Mucosa of rectum (tissue), 2 donors: ENCODE results near the gene TIGD2.

Experiments used
- H3K27ac ChIP-seq, 2 donors: one replicate each; pipeline ENCODE4 v1.7.0; 2013; ENCODE audit warnings: inconsistent platforms in 2 of 2, low read depth in 2 of 2, low read length in 2 of 2
- H3K27me3 ChIP-seq, 2 donors: one replicate each; pipeline ENCODE4 v1.7.0; 2013; ENCODE audit warnings: low read length in 2 of 2; ENCODE audit not compliant: control insufficient read depth in 2 of 2, insufficient read depth in 2 of 2
- H3K36me3 ChIP-seq, 2 donors: one replicate each; pipeline ENCODE4 v1.7.0; 2013; ENCODE audit warnings: low read length in 2 of 2; ENCODE audit not compliant: control insufficient read depth in 2 of 2, insufficient read depth in 2 of 2
- H3K4me1 ChIP-seq, 2 donors: one replicate each; pipeline ENCODE4 v1.7.0; 2013; ENCODE audit warnings: low read length in 2 of 2, mild to moderate bottlenecking in 1 of 2; ENCODE audit not compliant: control insufficient read depth in 2 of 2, insufficient read depth in 2 of 2
- H3K4me3 ChIP-seq, 2 donors: one replicate each; pipeline ENCODE4 v1.7.0; 2013; ENCODE audit warnings: low read length in 2 of 2
- H3K9ac ChIP-seq, 2 donors: one replicate each; pipeline ENCODE4 v1.7.0; 2013; ENCODE audit warnings: low read length in 2 of 2, low read depth in 1 of 2, mild to moderate bottlenecking in 1 of 2
- H3K9me3 ChIP-seq, 2 donors: one replicate each; pipeline ENCODE4 v1.7.0; 2013; ENCODE audit warnings: low read length in 2 of 2; ENCODE audit not compliant: control insufficient read depth in 2 of 2
- donor health status: healthy.
- donor health status: Normal muscosa, but diverticular disease.

The TIGD2 gene

GRCh38 chr4:89114100-89114499 is 2.8 kb downstream of the TIGD2 start:
- H3K27me3 ChIP-seq, result peaks cover 0 to 3% of the 10 kb centered on the region in 2 donors
- H3K9me3 ChIP-seq, result no peaks in the 10 kb centered on the region
- H3K36me3 ChIP-seq, result peaks cover 0 to 4% of the 10 kb centered on the region in 2 donors
- H3K4me3 ChIP-seq, result no peak overlapping the region
- no peak overlapping the region for H3K9ac ChIP-seq
- H3K27ac ChIP-seq, result no peak overlapping the region
- H3K4me1 ChIP-seq, result peaks cover 15% of the 10 kb centered on the region in 2 donors

- H3K9ac ChIP-seq, result no peak overlapping the region
- H3K4me3 ChIP-seq, result no peak overlapping the region
- H3K27ac ChIP-seq, result no peak overlapping the region
- H3K4me1 ChIP-seq, result peaks cover 6 to 7% of the 10 kb centered on the region in 2 donors
- no peaks in the 10 kb centered on the region for H3K27me3 ChIP-seq
- H3K9me3 ChIP-seq, result no peaks in the 10 kb centered on the region
- H3K36me3 ChIP-seq, result peaks cover 0 to 4% of the 10 kb centered on the region in 2 donors
Measured at GRCh38 chr4:89117115-89117514, 5.8 kb downstream of the TIGD2 start.

GRCh38 chr4:89119166-89119565 is 7.8 kb downstream of the TIGD2 start:
- Histone ChIP-seq H3K9ac (no peak overlapping the region), H3K27me3 (no peaks in the 10 kb centered on the region), H3K4me3 (no peak overlapping the region)

GRCh38 chr4:89119836-89120235 is 8.5 kb downstream of the TIGD2 start:
- H3K4me3 ChIP-seq, result no peak overlapping the region
- H3K4me1 ChIP-seq, result peaks cover 0 to 6% of the 10 kb centered on the region in 2 donors
- no peaks in the 10 kb centered on the region for H3K9me3 ChIP-seq
- no peak overlapping the region for H3K27ac ChIP-seq
- peaks cover 0 to 4% of the 10 kb centered on the region in 2 donors for H3K36me3 ChIP-seq
- H3K9ac ChIP-seq, result no peak overlapping the region
- H3K27me3 ChIP-seq, result no peaks in the 10 kb centered on the region

More at GRCh38 chr4:89119166-89119565, 7.8 kb downstream of the TIGD2 start:
- Histone ChIP-seq H3K27ac (no peak overlapping the region), H3K9me3 (no peaks in the 10 kb centered on the region), H3K4me1 (peaks cover under 1 to 6% of the 10 kb centered on the region in 2 donors), H3K36me3 (peaks cover 0 to 4% of the 10 kb centered on the region in 2 donors)

GRCh38 chr4:89121387-89122068 is 10.2 kb downstream of the TIGD2 start:
- Histone ChIP-seq H3K27me3 (no peaks in the 10 kb centered on the region), H3K27ac (no peak overlapping the region), H3K4me3 (no peak overlapping the region), H3K36me3 (peaks cover 0 to 4% of the 10 kb centered on the region in 2 donors), H3K9ac (no peak overlapping the region), H3K9me3 (no peaks in the 10 kb centered on the region), H3K4me1 (peaks cover 0 to 6% of the 10 kb centered on the region in 2 donors)

- no peak overlapping the region for H3K27ac ChIP-seq
- H3K4me1 ChIP-seq, result peaks cover 0 to 6% of the 10 kb centered on the region in 2 donors
Measured at GRCh38 chr4:89123451-89123851, 12.1 kb downstream of the TIGD2 start.

GRCh38 chr4:89125901-89126782 is 14.8 kb downstream of the TIGD2 start:
- Histone ChIP-seq H3K27ac (no peak overlapping the region), H3K27me3 (no peaks in the 10 kb centered on the region), H3K4me1 (peaks cover 0 to 6% of the 10 kb centered on the region in 2 donors), H3K4me3 (no peak overlapping the region), H3K9ac (no peak overlapping the region), H3K36me3 (no peaks in the 10 kb centered on the region), H3K9me3 (no peaks in the 10 kb centered on the region)

More at GRCh38 chr4:89123451-89123851, 12.1 kb downstream of the TIGD2 start:
- Histone ChIP-seq H3K27me3 (no peaks in the 10 kb centered on the region), H3K36me3 (no peaks in the 10 kb centered on the region), H3K4me3 (no peak overlapping the region), H3K9me3 (no peaks in the 10 kb centered on the region), H3K9ac (no peak overlapping the region)

- Histone ChIP-seq H3K27me3 (no peaks in the 10 kb centered on the region), H3K27ac (no peak overlapping the region), H3K36me3 (no peaks in the 10 kb centered on the region), H3K9me3 (no peaks in the 10 kb centered on the region), H3K4me1 (no peaks in the 10 kb centered on the region), H3K4me3 (no peak overlapping the region), H3K9ac (no peak overlapping the region)
Measured at GRCh38 chr4:89129080-89129640, 17.8 kb downstream of the TIGD2 start.

GRCh38 chr4:89134775-89135319 is 23.5 kb downstream of the TIGD2 start:
- H3K27me3 ChIP-seq, result no peaks in the 10 kb centered on the region
- H3K4me1 ChIP-seq, result no peaks in the 10 kb centered on the region
- no peaks in the 10 kb centered on the region for H3K9me3 ChIP-seq
- no peak overlapping the region for H3K27ac ChIP-seq
- H3K36me3 ChIP-seq, result no peaks in the 10 kb centered on the region
- H3K4me3 ChIP-seq, result no peak overlapping the region
- no peak overlapping the region for H3K9ac ChIP-seq

- no peaks in the 10 kb centered on the region for H3K27me3 ChIP-seq
- H3K9ac ChIP-seq, result no peak overlapping the region
- H3K27ac ChIP-seq, result no peak overlapping the region
- H3K4me3 ChIP-seq, result no peak overlapping the region
- no peaks in the 10 kb centered on the region for H3K36me3 ChIP-seq
- no peaks in the 10 kb centered on the region for H3K9me3 ChIP-seq
- H3K4me1 ChIP-seq, result no peaks in the 10 kb centered on the region
Measured at GRCh38 chr4:89136525-89136924, 25.2 kb downstream of the TIGD2 start.
